Measurements from ENCODE around the gene IQCE.
A peak's percentile ranks its signal among the peaks of the same experiment; 100 is the strongest.

IQCE gene

DNA sequence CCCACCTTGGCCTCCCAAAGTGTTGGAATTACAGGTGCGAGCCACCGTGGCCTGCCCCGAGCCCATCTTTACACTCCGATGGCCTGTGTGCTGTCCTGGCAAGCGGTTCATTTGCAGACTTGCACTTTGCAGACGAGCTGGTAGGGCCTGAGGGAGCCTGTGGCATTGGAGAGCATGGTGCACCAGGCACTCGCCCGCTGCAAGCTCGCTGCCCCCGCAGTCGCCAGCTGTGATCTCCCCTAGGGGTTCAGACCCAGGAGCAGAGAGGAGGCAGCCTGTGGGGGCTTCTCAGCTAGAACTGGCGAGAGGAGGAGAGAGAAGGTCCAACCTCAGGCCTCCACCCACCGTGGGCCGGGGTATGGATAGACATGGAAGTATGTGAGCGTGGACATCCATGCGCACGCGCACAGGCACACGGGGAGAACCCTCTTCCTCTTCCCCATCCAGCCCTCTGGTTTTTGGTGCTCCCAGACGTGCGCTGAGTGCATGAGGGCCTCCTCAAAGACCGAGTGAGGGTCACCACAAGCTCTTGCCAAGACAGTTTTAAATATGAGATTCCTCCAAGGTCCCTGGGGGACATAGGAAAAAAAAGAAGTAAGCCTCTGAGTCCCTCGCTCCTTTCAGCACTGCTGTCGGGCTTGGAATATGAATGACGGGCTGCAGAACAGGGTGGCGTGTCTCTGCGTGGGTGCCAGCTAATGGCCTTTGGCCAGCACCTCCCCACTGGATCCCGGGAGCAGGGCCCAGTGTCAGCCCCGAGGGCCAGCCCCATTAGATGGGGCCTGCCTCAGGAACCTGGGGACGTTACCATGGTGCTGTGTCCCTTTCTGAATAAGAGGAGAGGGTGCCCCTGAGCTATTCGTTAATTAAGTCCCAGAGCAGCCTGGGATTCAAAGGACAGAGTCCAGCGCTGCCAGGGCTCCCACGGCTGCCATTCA, 57.9 kb downstream of the IQCE start:
- TF ChIP-seq RAD21 (IDR thresholded peaks at IDR 0.05; ENCODE audit: low read depth), result no peak
- no peak for TF ChIP-seq ZBTB7A (IDR thresholded peaks at IDR 0.05; ENCODE audit: low read depth)
- no peak for TF ChIP-seq TCF12 (IDR thresholded peaks at IDR 0.05; ENCODE audit: low read depth)
- no peak for TF ChIP-seq NFIC (IDR thresholded peaks at IDR 0.05)
- no peak for TF ChIP-seq EP300 (IDR thresholded peaks at IDR 0.05; ENCODE audit: borderline replicate concordance)
- no peak for TF ChIP-seq TAF1 (IDR thresholded peaks at IDR 0.05; ENCODE audit: low read depth)
- no peak for TF ChIP-seq TEAD4 (IDR thresholded peaks at IDR 0.05)

DNA sequence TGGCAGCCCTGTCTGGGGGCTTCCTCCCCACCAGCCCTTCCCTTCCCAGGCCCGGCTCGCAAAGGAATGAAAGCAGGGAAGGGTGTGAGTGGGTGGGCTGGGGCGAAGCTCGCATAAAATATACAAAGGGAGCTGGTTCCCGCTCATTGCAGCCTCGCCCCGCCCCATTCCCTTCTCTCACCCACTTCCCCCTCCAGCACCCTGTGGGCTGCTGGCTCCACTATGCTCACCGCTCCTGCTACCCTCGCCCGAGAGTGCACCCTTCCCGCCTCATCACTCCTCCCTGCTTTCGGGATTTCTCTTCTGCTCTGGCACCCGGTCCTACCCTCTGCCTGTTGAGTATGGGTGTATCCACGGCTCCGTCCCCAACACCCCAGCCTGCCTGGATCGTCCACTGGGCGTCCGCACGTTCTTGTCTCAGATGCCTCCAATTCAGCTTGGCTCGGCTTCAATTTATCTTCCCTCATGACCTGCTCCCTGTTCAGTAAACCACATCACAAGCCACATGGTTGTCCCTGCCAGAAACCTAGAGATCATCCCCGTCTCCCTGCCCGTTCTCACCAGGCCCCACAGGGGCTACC, 58.6 kb downstream of the IQCE start:
- TF ChIP-seq, protein P1, sequence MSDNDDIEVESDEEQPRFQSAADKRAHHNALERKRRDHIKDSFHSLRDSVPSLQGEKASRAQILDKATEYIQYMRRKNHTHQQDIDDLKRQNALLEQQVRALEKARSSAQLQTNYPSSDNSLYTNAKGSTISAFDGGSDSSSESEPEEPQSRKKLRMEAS (IDR thresholded peaks at IDR 0.05), result no peak
- TF ChIP-seq, protein P2, sequence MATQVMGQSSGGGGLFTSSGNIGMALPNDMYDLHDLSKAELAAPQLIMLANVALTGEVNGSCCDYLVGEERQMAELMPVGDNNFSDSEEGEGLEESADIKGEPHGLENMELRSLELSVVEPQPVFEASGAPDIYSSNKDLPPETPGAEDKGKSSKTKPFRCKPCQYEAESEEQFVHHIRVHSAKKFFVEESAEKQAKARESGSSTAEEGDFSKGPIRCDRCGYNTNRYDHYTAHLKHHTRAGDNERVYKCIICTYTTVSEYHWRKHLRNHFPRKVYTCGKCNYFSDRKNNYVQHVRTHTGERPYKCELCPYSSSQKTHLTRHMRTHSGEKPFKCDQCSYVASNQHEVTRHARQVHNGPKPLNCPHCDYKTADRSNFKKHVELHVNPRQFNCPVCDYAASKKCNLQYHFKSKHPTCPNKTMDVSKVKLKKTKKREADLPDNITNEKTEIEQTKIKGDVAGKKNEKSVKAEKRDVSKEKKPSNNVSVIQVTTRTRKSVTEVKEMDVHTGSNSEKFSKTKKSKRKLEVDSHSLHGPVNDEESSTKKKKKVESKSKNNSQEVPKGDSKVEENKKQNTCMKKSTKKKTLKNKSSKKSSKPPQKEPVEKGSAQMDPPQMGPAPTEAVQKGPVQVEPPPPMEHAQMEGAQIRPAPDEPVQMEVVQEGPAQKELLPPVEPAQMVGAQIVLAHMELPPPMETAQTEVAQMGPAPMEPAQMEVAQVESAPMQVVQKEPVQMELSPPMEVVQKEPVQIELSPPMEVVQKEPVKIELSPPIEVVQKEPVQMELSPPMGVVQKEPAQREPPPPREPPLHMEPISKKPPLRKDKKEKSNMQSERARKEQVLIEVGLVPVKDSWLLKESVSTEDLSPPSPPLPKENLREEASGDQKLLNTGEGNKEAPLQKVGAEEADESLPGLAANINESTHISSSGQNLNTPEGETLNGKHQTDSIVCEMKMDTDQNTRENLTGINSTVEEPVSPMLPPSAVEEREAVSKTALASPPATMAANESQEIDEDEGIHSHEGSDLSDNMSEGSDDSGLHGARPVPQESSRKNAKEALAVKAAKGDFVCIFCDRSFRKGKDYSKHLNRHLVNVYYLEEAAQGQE (IDR thresholded peaks at IDR 0.05; ENCODE audit: low read depth), result no peak
- TF ChIP-seq ZBTB7A (IDR thresholded peaks at IDR 0.05; ENCODE audit: low read depth) (no peak), NFIC (IDR thresholded peaks at IDR 0.05) (no peak), YY1 (IDR thresholded peaks at IDR 0.05; ENCODE audit: low read depth) (no peak), TEAD4 (IDR thresholded peaks at IDR 0.05) (no peak), TCF12 (IDR thresholded peaks at IDR 0.05; ENCODE audit: low read depth) (no peak), CEBPB (IDR thresholded peaks at IDR 0.05) (no peak), TAF1 (IDR thresholded peaks at IDR 0.05; ENCODE audit: low read depth) (no peak), CREB1 (IDR thresholded peaks at IDR 0.05; ENCODE audit: low read depth) (no peak), RAD21 (IDR thresholded peaks at IDR 0.05; ENCODE audit: low read depth) (no peak), EGR1 (IDR thresholded peaks at IDR 0.05) (no peak), EP300 (IDR thresholded peaks at IDR 0.05; ENCODE audit: borderline replicate concordance) (no peak), FOXM1 (IDR thresholded peaks at IDR 0.05; ENCODE audit: borderline replicate concordance, low read depth) (no peak)
- TF ChIP-seq, protein P3, sequence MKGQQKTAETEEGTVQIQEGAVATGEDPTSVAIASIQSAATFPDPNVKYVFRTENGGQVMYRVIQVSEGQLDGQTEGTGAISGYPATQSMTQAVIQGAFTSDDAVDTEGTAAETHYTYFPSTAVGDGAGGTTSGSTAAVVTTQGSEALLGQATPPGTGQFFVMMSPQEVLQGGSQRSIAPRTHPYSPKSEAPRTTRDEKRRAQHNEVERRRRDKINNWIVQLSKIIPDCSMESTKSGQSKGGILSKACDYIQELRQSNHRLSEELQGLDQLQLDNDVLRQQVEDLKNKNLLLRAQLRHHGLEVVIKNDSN (IDR thresholded peaks at IDR 0.05), result no peak

DNA sequence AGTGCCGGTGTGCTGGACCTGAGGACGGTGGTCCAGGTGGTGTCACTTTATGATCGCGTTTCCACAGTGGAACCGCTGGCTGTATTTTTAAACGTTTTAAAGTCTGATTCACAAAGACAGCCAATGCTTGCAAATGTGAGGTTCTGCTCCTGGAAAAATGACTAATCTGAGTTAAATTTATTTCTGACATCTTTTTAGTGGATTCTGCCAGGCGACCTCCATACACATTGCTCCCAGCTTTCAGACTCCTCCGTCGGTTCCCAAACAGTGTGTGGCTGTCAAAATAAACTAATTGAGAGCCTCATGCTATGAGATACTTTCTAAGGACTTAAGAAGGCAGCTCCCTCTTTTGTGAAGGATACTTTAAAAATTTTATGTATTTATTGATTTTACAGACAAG, 60.3 kb downstream of the IQCE start:
- TF ChIP-seq TCF12 (IDR thresholded peaks at IDR 0.05; ENCODE audit: low read depth) (no peak), CREB1 (IDR thresholded peaks at IDR 0.05; ENCODE audit: low read depth) (no peak), RAD21 (IDR thresholded peaks at IDR 0.05; ENCODE audit: low read depth) (no peak), YY1 (IDR thresholded peaks at IDR 0.05; ENCODE audit: low read depth) (no peak), EGR1 (IDR thresholded peaks at IDR 0.05) (no peak), ZBTB7A (IDR thresholded peaks at IDR 0.05; ENCODE audit: low read depth) (no peak), TAF1 (IDR thresholded peaks at IDR 0.05; ENCODE audit: low read depth) (no peak), CEBPB (IDR thresholded peaks at IDR 0.05) (no peak), NFIC (IDR thresholded peaks at IDR 0.05) (no peak), TEAD4 (IDR thresholded peaks at IDR 0.05) (no peak), EP300 (IDR thresholded peaks at IDR 0.05; ENCODE audit: borderline replicate concordance) (no peak), FOXM1 (IDR thresholded peaks at IDR 0.05; ENCODE audit: borderline replicate concordance, low read depth) (no peak)
- TF ChIP-seq, protein P2 (IDR thresholded peaks at IDR 0.05; ENCODE audit: low read depth), result no peak
- TF ChIP-seq, protein P3 (IDR thresholded peaks at IDR 0.05), result no peak
- TF ChIP-seq, protein P1 (IDR thresholded peaks at IDR 0.05), result no peak

DNA sequence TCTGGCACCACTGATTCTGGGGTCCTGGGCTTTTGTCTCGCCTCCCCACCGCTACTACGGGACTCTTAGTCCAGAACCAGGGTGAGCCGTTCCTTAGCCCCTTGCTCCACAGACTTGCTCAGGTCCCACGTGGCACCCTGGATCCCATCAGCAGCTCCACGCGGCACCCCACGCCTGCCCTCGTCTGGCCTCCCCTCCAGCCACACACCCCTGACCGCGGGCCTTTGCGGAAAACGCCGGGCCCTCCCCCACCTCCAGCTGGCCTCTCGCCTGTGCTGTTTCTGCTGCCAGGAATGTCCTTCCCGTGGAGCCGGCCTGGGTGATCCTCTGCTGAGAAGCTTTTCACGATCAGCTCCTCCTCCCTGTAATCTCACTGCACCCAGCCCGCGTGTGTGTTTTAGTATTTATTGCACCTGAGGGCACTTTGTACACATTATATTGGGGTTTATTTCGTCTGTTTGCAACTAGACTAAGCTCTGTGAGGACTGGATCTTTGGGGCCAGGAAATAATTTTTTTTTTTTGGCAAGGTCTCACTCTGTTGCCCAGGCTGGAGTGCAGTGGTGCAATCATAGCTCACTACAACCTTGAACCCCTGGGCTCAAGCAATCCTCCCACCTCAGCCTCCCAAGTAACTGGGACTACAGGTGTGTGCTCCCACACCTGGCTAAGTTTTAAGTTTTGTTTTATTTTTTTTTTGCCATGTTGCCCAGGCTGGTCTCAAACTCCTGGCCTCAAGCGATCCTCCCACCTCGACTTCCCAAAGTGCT, 62.5 kb downstream of the IQCE start:
- TF ChIP-seq, protein P1 (IDR thresholded peaks at IDR 0.05), result peak; percentile 43; the same call in 1 of the 2 replicates
- TF ChIP-seq TAF1 (IDR thresholded peaks at IDR 0.05; ENCODE audit: low read depth) (no peak), TEAD4 (IDR thresholded peaks at IDR 0.05) (peak; percentile 59), NFIC (IDR thresholded peaks at IDR 0.05) (peak; percentile 41; the same call in 1 of the 2 replicates), TCF12 (IDR thresholded peaks at IDR 0.05; ENCODE audit: low read depth) (peak; percentile 46; the same call in 1 of the 2 replicates)
